Colonic mucosa (tissue), 4 donors: ENCODE results near the gene ZFPM1. TPM values are rescaled to one million over a fixed set of nuclear protein-coding genes. Genes with fewer than 3 reads are reported as not detected.
A peak's percentile ranks its signal among the peaks of the same experiment; 100 is the strongest.

Experiments used
- DNase-seq: peaks from one replicate; pipeline ENCODE4 v3.0.0-alpha.2; 2020
- H3K27ac ChIP-seq: fragments of 200-600 bp; one replicate; pipeline ENCODE4 v1.8.0; 2021
- H3K27me3 ChIP-seq: fragments of 200-600 bp; one replicate; pipeline ENCODE4 v1.8.0; 2021
- H3K36me3 ChIP-seq: fragments of 200-600 bp; one replicate; pipeline ENCODE4 v1.8.0; 2021
- H3K4me1 ChIP-seq: fragments of 200-600 bp; one replicate; pipeline ENCODE4 v1.8.0; 2021; ENCODE audit warnings: mild to moderate bottlenecking
- H3K4me3 ChIP-seq: fragments of 200-600 bp; one replicate; pipeline ENCODE4 v1.8.0; 2021
- H3K9ac ChIP-seq, 2 donors: one replicate each; pipeline ENCODE4 v1.7.0; 2013; ENCODE audit warnings: control low read depth in 2 of 2, low read depth in 2 of 2, low read length in 2 of 2
- H3K9me3 ChIP-seq: fragments of 200-600 bp; one replicate; pipeline ENCODE4 v1.8.0; 2021
- intact Hi-C: fragments of 100-400 bp; cut with DNase I; formaldehyde crosslinking; loops from one replicate; pipeline ENCODE4 v1.14.1; 2022
- total RNA-seq, 2 donors: library from RNA; stranded (reverse); fragmentation: NEBNext Ultra II Directional in 1 of 2; extraction: Animal tissue kit (Norgen Biotek cat#: 25700) in 1 of 2; gene quantifications; one replicate each; pipeline ENCODE4 v1.2.1, GENCODE V29; 2021
- TF ChIP-seq, protein P1 (sequence below): fragments of 200-600 bp; IDR thresholded peaks from one replicate; pipeline ENCODE4 v1.8.0; 2022; ENCODE audit warnings: antibody characterized with exemption, mild to moderate bottlenecking
- donor health status: healthy.
- donor health status: DM: no; HTN: no; CAD: no.
- donor health status: DM: no; HTN: no; CAD: no.

ZFPM1 gene
- total RNA-seq, 2 donors from 2014 or later, result 6.6 to 12.5 TPM

DNA sequence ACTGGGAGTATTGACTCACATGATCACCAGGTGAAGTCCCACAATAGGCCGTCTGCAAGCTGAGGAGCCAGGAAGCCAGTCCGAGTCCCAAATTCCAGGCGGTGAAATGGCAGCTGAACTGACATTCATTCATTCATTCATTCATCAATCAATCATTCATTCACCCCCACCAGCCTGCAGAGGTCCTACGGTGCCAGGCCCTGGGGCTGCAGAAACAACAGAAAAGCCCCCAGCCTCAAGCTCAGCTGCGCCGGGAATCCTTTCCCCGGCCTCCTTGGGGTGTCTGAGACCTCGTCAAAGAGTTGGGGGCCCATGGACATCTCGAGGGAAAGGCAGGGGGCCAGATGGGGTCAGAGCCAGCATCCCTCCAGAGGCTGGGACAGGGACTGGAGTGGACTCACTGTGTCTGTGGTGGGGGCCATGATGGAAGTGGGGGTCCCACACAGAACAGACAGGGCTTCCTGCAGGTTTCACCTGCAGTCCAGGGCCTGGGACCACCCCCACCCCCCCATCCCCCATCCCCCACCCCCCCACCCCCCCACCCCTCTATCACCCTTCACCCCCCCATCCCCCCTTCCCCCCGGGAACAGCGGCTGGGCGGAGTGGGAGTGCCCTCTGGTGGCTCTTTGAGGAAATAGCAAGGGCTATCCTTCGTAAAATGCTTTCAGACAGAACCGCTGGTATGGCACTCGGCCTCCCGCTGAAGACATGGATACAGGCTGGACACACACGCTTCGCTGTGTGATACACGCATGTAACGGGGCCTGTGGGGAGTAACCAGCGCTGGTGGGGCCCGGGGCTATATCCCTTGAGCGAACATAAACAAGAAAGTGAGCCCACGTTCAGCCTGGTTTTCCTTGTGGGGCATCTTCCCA is 108.6 kb downstream of the ZFPM1 start:
- H3K4me3 ChIP-seq, result no peak overlapping the region
- TF ChIP-seq, protein P1, sequence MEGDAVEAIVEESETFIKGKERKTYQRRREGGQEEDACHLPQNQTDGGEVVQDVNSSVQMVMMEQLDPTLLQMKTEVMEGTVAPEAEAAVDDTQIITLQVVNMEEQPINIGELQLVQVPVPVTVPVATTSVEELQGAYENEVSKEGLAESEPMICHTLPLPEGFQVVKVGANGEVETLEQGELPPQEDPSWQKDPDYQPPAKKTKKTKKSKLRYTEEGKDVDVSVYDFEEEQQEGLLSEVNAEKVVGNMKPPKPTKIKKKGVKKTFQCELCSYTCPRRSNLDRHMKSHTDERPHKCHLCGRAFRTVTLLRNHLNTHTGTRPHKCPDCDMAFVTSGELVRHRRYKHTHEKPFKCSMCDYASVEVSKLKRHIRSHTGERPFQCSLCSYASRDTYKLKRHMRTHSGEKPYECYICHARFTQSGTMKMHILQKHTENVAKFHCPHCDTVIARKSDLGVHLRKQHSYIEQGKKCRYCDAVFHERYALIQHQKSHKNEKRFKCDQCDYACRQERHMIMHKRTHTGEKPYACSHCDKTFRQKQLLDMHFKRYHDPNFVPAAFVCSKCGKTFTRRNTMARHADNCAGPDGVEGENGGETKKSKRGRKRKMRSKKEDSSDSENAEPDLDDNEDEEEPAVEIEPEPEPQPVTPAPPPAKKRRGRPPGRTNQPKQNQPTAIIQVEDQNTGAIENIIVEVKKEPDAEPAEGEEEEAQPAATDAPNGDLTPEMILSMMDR, result peak; percentile 31
- intact Hi-C loops, result loop anchor here (2.0 kb wide), 1 partner anchor 113 kb away; no protein-coding TSS in a partner anchor
- H3K9me3 ChIP-seq, result no peaks in the 10 kb centered on the region
- H3K27ac ChIP-seq, result no peak overlapping the region
- H3K9ac ChIP-seq, result peak overlapping the region in 1 of 2 donors; percentile 14
- peak; percentile 37 for DNase-seq
- no peaks in the 10 kb centered on the region for H3K36me3 ChIP-seq
- no peaks in the 10 kb centered on the region for H3K4me1 ChIP-seq
- H3K27me3 ChIP-seq, result peaks cover 1% of the 10 kb centered on the region

DNA sequence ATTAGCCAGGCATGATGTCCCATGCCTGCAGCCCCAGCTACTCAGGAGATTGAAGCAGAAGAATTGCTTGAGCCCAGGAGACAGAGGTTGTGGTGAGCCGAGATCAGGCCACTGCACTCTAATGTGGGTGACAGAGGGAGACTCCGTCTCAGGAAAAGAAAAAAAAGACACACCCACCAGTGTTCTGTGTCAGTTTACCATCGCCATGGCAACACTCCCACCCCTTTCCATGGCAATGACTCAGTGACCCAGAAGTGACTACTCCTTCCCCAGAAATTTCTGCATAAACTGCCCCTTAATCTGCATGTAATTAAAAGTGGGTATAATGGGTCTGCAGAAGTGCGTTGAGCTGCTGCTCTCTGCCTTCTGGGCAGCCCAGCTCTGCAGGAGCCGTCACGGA is 113.1 kb downstream of the ZFPM1 start:
- no peak overlapping the region for H3K27ac ChIP-seq
- intact Hi-C loops, result no loop called here

GRCh38 chr16:88568710-88569613 is 115.9 kb downstream of the ZFPM1 start:
- H3K4me3 ChIP-seq, result peak overlapping the region; percentile 95
- TF ChIP-seq, protein P1, result no peak
- intact Hi-C loops, result no loop called here

More for the DNA sequence above, 113.1 kb downstream of the ZFPM1 start:
- no peaks in the 10 kb centered on the region for H3K36me3 ChIP-seq
- DNase-seq, result no peak
- H3K9ac ChIP-seq, result peak overlapping the region in 1 of 2 donors; percentile 9
- no peaks in the 10 kb centered on the region for H3K27me3 ChIP-seq
- H3K9me3 ChIP-seq, result no peaks in the 10 kb centered on the region
- TF ChIP-seq, protein P1, result no peak
- H3K4me1 ChIP-seq, result peaks cover 6% of the 10 kb centered on the region
- no peak overlapping the region for H3K4me3 ChIP-seq

GRCh38 chr16:88569614-88569984 is 116.5 kb downstream of the ZFPM1 start:
- H3K27me3 ChIP-seq, result no peaks in the 10 kb centered on the region
- H3K36me3 ChIP-seq, result no peaks in the 10 kb centered on the region
- peak overlapping the region; percentile 60 to 84 for H3K9ac ChIP-seq
- H3K4me3 ChIP-seq, result peak overlapping the region; percentile 95
- no peaks in the 10 kb centered on the region for H3K9me3 ChIP-seq
- H3K27ac ChIP-seq, result peak overlapping the region; percentile 67
- DNase-seq, result no peak
- TF ChIP-seq, protein P1, result no peak
- intact Hi-C loops, result no loop called here
- peaks cover 13% of the 10 kb centered on the region for H3K4me1 ChIP-seq

More at GRCh38 chr16:88568710-88569613, 115.9 kb downstream of the ZFPM1 start:
- peaks cover 13% of the 10 kb centered on the region for H3K4me1 ChIP-seq
- no peak for DNase-seq
- H3K27me3 ChIP-seq, result no peaks in the 10 kb centered on the region
- H3K36me3 ChIP-seq, result no peaks in the 10 kb centered on the region
- H3K9me3 ChIP-seq, result no peaks in the 10 kb centered on the region
- H3K9ac ChIP-seq, result peak overlapping the region; percentile 60 to 84
- H3K27ac ChIP-seq, result no peak overlapping the region

DNA sequence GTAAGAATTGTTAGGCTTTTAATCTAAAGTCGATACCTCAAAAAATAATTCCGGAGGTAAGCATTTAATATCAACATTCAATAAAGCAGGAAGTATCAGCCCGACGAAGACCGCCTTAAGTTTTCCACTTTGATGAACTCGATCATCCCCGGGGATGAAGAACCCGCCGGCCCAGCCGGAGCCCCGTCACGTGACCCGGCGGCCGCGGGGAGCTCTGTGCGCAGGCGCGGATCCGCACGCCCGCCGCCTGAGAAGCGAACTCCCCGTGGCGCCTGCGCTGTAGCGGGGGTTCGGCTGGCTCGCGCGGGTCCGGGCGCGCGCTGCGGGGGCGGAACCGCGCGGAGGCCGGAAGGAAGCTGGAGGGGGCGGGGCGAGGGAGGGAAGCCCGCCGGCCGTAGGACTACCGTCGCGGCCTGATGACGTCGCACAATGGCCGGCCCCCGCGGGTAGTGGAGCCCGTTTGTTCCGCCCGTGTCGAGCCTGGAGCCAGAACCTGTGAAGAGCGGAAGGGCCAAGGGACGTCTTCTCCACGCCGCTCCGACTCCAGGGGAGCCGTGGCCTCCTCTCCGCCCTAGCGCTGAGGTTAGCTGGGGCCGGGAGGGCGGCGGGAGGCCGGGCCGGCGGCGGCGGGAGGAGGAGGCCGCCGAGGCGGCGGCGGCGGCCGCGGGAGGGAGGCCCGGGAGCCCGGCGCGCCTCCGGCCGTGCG is 117.1 kb downstream of the ZFPM1 start, which contains the start of gene ZC3H18:
ZC3H18 (plus strand) TSS at position 419 of the 706 bp plus-strand sequence. CDS start 6,721 bp downstream, outside the sequence.
- Histone ChIP-seq H3K27ac (peak within 1 kb of the TSS; percentile 67), H3K9ac (peak within 1 kb of the TSS; percentile 77 to 84), H3K4me3 (peak within 1 kb of the TSS; percentile 95), H3K9me3 (no peaks in the 10 kb centered on the region), H3K27me3 (no peaks in the 10 kb centered on the region), H3K36me3 (no peaks in the 10 kb centered on the region), H3K4me1 (peaks cover 13% of the 10 kb centered on the region)
- intact Hi-C loops, result loop anchor here (10.0 kb wide), 1 partner anchor 805 kb away; the partner anchor contains the start of gene KLHDC4
- peak; percentile 96 for DNase-seq
- TF ChIP-seq, protein P1, result no peak
